ENCODE data around the gene ELOVL3. TPM values are rescaled to one million over a fixed set of nuclear protein-coding genes. Genes with fewer than 3 reads are reported as not detected.

The ELOVL3 gene
- total RNA-seq, 1 experiment from 2014 or later: not detected

DNA sequence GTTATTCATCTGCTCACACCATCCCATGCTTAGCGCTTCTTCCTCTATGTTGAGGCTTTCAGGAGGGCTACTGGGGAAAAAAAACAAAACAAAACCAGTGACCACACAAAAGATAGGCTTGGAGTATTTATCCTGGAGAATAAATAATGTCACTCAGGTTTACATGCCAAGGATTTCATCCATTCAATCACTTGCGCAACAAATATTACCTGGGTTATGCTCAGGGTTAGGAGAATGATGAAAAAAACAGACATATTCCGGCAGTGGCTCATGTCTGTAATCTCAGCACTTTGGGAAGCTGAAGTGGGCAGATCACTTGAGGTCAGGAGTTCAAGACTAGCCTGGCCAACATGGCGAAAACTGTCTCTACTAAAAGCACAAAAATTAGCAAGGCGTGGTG, 3.3 kb upstream of the ELOVL3 start:
- no peak for DNase-seq (ENCODE audit: low read depth)

DNA sequence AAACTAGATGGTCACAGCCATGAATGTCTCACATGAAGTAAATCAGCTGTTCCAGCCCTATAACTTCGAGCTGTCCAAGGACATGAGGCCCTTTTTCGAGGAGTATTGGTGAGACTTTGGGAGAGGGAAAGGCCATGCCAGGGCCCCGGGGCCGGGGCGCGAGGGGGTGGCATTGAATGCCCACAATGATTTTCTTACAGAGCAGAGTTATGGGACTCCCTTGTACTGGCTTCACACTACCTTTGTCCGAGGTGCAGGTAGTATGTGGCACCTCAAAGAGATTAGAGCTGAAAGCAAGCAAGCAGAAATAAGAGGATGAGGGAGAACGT, 407 bp downstream of the ELOVL3 start:
- DNase-seq (ENCODE audit: low read depth): no peak

DNA sequence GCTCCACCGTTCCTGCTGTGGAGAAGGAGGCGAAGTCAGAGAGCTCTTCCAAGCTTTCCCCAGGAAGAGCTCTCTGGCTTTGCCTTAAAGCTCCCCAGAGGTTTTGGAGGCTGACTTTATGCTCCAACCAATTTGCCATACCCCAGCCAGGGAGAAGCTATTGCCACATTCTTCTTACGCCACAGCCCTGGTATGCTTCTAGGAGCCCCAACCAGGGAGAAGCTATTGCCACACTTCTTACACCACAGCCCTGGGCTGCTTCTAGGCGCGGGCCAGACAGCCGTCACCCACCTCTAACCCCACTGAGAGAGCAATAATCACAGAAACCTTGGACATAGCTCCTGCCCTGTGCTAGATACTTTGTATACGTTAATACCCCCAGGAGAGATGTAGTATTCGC, 951 bp downstream of the ELOVL3 start:
- DNase-seq (ENCODE audit: low read depth): no peak

DNA sequence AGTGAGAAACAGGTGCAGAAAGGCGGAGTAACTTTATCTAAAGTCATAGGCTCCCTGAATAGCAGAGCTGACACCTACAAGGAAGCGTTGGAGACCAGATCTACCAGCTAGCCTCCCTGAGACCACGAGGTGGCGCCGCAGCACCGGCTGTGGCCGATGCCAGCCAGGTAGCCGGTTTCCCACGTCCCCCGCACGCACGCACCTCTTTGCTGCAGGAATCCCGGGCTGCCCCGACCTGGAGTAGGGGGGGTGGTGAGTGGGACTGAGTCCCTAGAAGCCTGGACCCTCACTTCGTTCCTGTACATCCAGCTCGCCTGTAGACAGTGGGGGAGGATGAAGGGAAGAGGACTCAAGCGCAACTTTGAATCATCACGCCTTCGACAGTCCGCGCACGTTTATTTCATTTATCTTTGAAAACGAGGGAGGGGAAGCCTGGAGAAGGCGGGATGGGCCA, 3.7 kb downstream of the ELOVL3 start:
- DNase-seq (ENCODE audit: low read depth): peak; percentile 67

DNA sequence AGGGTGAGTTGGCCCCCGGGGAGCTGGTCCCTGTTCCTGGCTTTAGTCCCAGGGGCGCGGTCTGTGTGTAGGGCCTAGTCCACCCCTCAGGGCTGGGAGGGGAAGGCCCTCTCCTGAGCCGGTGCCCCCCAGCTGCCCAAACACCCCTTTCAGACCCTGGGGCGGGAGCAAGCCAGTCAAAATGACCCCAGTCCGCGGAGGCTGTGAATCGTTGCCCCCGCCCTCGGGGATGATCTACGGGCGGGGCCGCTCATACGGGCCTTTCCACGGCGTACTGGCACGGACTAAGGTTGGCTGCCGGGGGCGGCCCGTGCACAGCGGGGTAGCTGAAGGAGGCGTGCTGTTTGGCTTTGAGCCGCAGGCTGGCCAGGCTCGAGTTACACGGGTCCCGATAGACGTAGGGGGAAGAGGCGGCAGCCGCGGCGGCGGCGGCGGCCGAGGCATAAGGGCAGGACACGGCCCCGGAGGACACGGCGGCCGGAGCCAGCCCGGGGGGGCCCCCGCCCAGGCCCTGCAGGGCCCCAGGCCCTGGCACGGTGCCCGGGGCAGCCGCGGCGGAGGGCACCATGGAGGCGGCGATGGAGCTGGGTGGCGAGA, 4.3 kb downstream of the ELOVL3 start:
- peak; percentile 76 for DNase-seq (ENCODE audit: low read depth)

DNA sequence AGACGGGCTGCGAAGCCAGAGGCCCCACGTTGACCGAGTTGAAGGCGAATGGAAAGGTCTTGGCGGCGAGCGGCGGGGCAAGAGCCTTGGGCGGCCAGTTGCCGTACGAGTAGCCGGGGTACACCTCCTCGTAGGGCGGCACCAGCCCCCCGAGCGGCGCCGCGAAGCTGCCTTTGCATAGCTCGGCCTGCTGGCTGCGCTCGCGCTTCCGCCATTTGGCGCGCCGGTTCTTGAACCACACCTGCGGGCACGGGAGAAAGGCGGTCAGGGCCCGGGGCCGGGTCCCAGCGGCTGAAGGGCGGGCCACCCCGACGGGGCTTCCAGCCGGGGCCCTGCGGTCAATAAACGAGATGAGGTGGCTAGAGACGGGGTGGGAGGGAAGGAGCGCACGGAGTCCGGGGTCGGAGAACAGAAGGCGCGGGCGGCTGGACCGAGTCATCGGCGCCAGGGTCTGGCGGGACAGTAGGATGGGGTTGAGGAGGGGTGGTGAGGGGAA, 4.8 kb downstream of the ELOVL3 start:
- no peak for DNase-seq (ENCODE audit: low read depth)

DNA sequence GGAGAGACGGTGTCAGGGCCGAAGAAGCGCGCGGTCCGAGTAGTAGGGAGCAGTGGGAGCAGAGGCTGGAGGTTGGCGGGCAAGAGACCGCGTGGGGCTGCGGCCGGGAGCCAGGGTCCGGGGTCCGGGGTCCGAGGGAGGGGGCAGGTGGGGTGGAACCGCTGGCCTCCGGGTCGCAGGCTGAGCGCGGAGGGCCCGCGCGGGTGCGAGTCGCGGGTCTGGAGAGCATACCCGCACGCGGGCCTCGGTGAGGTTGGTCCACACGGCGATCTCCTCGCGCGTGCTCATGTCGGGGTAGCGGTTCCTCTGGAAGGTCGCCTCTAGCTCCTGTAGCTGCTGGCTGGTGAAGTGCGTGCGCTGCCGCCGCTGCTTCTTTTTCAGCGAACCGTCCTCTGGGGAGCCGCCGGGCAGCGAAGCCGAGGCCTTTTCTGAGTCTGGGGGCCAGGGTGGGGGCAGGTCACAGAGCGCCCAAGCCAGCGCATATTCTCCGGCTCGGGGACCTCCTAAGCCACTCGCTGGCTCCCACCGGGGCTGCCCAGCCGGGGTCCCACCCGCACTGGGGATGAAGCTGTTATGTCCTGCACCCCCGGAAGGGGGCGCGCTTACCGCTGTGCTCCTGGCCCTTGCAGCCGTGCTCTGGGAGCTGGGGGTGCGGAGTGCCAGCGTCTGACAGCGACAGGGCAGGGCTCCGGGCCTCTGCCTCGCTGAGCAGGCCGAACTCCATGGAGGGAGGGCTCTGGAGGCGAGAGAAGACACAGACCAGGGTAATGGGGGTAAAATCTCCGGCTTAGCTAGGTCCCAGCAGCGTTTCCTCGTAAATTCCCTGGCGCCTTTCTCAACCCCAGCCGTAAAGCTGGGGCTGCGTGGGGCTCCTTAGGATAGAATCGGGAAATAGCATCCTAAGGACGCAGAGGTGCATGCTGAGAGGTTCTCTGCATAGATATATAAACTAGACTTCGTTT, 5.5 kb downstream of the ELOVL3 start:
- no peak for DNase-seq (ENCODE audit: low read depth)

DNA sequence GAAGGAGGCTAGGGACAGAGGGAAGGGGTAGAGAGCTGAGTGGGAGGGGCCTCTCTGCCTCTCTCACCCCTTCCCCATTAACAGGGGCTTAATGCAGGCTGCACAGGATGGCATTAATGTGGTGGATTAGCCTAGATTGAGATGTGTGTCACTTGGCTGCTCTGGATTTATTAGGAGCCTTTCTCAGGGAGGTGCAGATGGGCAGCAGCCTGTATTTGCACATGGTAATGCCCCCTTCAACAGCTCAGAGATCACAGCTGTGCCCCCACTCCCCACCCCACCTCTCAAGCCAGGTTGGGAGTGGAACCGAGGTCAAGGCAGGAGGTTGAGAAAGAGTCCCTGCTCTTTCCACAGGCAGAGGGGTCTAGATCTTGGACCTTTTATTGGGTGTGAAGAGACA, 7.9 kb downstream of the ELOVL3 start:
- DNase-seq (ENCODE audit: low read depth): no peak

DNA sequence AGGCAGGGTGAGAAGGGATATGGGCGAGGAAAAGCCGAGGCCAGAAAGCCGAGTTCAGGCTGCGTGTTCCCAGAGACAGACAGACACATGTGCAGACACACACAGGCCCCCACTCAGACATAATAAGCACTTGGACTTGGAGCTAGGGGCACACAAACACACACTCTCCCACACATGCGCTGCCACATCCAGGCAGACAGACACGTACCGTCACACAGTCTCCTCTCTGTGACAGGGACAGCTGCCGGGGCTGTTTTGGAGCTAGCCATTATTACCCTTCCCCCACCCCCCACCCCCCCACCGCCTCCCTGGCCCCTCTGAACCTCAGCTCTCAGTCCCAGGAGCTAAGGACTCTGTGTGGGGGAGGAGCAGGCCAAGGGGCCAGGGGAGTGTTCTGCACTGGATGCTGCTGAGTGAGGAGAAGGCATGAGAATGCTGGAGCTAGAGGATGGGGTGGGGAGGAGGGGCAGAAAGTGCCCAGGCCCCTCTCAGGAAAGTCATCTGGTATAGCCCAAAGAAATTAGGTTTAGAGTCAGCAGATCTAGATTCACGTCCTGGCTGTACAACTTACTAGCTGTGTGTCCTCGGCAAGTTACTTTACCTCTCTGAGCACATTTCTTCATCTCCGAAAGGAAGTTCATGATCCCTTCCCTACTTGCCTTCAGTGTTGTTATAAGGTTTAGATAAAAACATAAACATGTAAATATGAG, 8.9 kb downstream of the ELOVL3 start:
- DNase-seq (ENCODE audit: low read depth): no peak

DNA sequence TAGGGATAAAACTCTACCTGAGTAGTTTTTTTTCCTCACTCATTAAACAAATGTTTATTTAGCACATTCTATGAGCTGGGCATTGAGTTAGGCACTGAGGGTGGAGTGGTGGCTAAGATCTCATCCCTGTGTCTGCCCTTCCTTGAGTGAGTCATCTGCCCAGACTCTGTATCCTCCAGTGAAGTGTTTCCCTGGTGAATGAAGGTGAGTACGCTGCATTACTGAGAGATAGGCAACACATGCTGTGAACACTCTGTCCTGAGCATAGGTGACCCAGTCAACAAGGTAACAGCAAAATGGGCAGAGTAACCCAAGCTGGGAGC, 9.5 kb downstream of the ELOVL3 start:
- peak; percentile 57 for DNase-seq (ENCODE audit: low read depth)

DNA sequence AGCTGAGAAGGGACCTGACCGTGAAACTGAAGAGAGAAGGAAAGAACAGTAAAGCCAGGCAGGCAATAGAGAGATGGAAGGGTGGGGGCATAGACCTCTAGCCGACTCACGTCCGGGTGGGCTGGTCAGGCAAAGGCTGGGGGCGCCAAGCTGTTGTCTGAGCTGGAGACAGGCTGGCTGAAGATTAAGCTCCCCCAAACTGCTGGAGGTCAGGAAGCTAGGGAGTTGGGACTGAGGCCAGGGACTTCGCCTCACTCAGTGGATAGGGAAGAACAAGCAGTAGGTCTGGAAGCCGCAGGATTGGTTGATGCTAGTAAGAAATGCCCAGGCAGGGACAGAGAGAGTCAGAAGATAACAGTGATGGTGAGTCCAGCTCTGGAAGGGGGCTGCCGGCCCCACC, 9.9 kb downstream of the ELOVL3 start:
- no peak for DNase-seq (ENCODE audit: low read depth)

DNA sequence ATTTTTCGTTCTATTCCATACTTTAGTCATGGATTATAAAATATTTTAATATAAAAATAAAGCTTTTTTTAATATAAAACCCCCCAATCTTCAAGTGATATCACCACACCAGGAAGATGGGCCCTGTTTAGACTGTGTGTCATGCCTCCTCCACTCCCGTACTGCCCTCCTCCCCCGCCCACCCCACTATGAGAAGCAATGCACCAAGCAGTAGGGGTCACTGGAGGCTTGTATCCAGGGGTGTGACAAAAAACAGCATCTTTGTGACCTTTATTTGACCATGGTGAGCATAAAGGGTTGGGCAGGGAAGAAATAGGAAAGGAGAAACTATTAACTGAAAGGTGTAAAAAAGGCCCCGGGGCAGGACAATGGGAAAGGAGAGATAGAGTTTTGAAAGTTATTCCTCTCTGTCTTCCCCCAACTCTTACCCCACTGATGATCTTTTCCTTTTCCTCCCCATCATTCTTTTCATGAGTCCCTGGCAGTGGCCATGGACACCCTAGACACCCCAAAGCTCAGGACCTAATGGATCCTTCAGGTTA, 11.7 kb downstream of the ELOVL3 start:
- DNase-seq (ENCODE audit: low read depth): no peak

DNA sequence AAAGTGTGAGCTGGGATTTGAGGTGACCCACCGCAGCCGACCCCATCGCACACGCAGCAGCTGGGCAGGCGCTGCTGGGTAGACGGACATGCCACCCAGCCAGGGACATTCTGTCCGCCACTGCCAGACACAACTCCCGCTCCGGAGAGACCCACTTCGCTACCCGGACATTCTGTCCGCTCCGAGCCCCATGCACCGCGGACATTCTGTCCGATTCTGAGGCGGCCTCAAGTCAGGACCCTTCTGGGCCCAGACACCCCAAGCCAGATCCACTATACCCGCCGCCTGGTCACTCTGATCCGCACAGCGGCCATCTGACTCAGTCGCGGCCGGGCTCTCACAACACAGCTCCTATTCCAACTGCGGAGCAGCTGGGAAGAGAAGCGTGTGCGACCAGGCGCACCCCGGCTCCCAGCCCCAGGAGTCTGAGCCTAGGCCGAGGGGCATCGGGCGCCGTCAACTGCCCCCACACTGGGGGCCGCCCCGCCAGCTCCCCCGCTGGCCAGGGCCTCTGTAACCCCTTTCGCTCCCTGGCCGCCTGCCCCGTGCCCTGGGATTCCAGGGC, 14.4 kb downstream of the ELOVL3 start:
- no peak for DNase-seq (ENCODE audit: low read depth)

DNA sequence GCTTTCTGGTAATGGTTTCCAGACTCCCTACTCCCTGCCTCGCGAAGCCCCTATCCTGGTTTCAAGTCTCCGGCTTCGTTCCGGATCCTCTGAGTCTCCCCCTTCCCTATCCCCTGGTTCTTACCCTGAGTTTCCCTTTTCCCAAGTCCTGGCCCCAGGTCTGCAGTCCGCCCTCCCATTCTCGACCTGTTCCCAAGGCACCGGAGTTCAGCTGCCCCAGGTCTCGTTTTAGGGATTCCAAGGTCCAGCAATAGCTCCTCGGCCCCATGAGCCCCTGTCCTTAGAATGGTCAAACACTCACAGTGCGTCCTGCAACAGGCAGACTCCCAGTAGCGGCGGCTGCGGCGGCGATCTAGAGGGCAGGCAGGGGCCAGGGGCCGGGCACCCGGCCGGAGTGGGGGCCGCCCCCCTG, 14.9 kb downstream of the ELOVL3 start:
- no peak for DNase-seq (ENCODE audit: low read depth)

DNA sequence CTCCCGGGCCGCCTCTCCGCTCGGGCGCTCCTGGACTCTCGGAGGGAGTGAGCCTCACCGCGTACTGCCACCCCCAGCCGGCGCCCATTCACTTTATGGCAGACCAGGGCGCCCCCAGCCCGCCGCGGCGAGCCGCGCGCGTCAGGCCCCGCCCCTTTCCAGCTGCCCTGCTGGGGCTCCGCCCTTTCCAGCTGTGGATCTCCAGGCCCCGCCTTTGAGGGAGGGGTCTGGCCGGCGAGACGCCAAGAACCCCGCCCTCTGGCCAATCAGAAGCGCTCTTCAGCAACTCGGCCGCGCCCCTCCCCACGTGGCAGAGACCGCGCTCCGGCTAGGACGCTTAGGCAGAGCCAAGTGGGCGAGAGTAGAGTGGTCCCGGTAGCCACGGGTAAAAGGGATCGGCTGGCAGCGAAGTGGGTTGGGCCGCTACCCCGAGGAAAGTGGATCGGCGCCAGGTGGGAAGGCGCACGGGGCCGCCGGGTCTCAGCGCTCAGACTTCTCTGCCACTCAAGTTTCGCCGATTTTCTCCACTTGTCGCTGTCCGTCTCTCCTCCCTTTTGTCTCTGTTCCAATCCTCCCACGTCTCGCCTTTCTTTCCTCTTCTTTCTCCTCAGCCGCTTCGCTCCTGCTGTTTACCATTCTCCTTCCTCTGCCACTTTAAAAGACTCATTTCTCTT, 15.5 kb downstream of the ELOVL3 start, which contains the start of gene PITX3:
Gene PITX3 (minus strand): TSS at position 69 of the 674 bp plus-strand sequence. CDS start 9,432 bp downstream, outside the sequence.
- DNase-seq (ENCODE audit: low read depth): peak; percentile 52

DNA sequence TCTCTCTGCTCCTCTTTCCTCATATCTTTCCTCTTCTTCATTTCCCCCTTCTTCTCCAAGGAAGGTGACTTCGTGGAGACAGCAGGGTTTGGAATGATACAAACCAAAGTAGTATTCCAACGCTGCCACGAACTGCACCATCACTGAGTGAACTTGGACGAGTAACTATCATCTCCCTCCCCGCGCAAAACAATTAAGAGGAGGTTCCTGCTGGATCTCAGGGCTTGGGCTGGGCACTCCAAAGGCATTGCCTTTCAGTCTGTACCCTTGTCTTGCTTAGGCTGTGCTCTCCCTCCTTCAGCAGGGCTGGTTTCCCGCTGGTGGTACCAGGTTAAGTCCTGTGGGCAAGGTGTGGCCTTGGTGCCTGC, 16.0 kb downstream of the ELOVL3 start:
- no peak for DNase-seq (ENCODE audit: low read depth)

DNA sequence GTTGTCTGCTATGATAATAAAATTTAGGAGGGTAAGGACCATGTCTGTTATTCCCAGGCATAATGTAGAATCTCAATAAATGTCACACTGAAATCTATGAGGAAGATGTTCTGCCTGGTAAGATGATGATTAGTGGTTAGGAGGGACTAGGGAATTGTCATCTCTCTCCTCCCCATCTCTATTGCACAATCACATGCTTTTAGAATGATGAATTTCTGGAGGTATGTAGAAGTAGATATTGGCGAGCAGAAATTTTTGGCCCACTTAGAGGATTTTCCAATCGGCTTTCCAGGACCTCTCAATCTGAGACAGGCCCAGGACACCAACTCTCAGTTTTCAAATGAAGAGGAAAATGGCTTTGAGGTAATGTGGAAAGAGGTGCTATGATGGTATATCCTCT, 17.2 kb downstream of the ELOVL3 start:
- peak; percentile 71 for DNase-seq (ENCODE audit: low read depth)

DNA sequence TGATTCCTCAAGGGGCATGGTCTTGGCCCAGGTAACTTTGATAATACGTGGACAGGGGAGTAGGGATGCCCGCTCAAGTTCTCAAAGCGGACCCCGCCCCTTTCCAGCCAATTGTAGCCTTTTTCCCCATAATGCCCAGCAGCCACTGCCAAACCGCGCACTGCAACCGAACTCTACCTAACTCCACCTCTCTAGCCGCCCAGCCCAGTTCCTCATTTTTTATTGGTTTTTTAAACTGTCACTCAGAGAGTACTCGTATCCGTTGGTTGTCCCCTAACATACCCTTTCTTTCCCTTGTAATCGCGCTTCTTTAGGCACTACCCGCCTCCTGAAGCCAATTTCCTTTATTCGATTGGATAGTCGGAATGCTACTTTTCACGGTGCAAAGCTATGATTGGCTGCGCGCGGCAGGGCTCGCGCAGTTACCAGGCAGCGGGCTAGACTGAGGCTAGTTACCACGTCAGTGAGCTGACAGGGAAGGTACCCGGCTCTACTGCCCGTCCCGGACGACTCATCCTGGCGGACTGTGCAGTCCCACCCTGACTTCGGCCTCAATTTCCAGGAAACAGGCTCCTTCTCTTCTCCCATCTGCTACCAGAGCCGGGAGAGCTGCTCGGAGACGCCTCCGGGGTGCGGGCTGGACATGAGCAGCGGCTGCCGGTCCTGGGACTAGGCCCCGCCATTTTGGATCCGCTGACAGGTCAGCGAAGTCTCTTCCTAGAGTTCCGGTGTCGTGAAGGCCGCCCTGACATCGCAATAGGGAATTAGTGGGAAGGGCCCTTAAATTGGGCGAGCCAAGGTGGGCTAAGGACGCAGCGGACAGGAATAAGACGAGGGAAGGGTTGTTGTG, 19.2 kb downstream of the ELOVL3 start, which contains the start of gene GBF1:
Gene GBF1 (plus strand): TSS at position 451 of the 850 bp plus-strand sequence. CDS start 13,407 bp downstream, outside the sequence.
- peak; percentile 100 for DNase-seq (ENCODE audit: low read depth)

DNA sequence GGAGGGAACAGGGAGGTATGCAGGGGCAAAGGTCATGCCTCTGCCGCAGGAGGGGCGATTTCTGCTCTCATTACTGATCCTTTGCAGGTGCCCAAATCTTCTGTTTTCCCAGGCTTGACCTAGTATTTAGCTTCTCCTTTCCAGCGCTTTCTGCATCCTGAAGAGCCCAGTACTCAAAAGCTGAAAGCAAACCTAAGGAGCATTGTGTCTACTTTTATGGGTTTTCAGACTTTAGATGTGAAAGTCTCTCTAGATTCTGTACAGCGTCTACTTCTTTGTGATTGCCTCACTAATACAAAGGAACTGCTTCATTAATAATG, 19.8 kb downstream of the ELOVL3 start:
- no peak for DNase-seq (ENCODE audit: low read depth)

DNA sequence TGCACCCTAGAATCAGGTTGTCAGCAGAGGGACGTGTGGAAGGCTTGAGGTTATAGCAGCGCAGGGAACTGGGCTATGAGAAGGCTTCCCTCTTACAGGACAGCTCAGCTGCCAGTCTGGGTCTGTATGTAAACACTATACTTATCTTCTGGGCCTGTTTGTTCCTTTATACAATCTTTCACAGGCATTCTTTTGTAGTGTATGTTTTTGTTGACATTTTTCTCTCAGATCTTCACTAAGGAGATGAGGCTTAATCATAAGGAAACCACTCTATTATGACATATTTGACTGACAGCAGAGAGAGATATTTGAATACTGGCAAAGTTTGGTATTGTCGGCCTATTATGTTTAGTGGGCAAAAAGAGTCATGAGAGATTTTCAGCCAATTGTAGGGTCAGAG, 20.2 kb downstream of the ELOVL3 start:
- DNase-seq (ENCODE audit: low read depth): no peak

All from HT1080 (cell line).